GM18868 (cell line): ENCODE measurements around the gene HRC.
A peak's percentile ranks its signal among the peaks of the same experiment; 100 is the strongest.

Experiments
- ATAC-seq: cut with Tn5 transposase; IDR thresholded peaks from one replicate; pipeline ENCODE4 v1.9.1; 2021; ENCODE audit warnings: mild to moderate bottlenecking, moderate library complexity; ENCODE audit not compliant: unreplicated experiment

Gene HRC

DNA sequence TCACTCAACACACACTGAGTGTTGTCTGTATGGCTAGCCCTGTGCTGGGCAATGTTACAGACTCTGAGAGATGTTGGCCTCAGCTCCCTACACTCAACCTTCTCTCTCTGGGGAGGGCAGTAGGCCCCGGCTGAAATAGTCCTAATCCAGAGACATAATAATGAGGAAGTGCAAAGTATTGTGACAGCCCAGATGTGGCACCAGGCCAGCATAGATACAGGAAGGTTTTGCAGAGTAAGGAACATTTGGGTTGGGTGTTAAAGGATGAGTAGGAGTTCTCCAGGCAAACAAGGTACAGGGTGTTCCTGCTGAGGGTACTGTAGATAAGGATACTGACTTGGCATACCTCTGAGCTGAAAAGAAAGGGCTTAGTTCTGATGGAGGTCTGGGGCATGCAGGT lies 38.7 kb downstream of the HRC start:
- no peak for ATAC-seq

DNA sequence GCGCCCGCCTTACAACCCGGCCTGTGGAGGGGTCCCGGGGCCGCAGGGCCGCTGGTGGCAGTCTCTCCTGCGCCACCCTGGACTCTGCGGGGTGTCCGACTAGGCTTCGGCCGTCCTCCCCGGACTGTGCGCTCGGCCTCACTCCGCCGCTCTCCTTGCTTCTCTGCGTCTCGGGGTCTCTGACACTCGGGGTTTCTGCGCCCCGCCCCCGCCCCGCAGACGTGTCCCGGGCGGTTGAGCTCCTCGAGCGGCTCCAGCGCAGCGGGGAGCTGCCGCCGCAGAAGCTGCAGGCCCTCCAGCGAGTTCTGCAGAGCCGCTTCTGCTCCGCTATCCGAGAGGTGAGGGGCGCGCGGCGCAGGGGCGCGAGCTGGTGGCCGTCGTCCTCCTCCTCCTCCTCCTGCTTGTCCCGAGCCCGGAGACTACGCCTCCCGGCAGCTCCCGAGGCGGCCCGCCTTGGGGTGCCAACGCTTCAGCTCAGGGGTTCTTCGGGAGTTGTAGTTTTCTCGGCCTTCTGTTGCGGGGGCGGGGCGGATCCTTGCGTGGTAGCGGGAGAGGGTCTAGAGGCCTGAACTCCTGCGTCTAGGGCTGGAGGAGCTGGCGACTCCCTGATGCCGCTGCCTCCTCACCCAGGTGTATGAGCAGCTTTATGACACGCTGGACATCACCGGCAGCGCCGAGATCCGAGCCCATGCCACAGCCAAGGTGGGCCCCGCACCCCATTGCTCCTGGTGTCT lies 40.4 kb downstream of the HRC start:
- no peak for ATAC-seq

DNA sequence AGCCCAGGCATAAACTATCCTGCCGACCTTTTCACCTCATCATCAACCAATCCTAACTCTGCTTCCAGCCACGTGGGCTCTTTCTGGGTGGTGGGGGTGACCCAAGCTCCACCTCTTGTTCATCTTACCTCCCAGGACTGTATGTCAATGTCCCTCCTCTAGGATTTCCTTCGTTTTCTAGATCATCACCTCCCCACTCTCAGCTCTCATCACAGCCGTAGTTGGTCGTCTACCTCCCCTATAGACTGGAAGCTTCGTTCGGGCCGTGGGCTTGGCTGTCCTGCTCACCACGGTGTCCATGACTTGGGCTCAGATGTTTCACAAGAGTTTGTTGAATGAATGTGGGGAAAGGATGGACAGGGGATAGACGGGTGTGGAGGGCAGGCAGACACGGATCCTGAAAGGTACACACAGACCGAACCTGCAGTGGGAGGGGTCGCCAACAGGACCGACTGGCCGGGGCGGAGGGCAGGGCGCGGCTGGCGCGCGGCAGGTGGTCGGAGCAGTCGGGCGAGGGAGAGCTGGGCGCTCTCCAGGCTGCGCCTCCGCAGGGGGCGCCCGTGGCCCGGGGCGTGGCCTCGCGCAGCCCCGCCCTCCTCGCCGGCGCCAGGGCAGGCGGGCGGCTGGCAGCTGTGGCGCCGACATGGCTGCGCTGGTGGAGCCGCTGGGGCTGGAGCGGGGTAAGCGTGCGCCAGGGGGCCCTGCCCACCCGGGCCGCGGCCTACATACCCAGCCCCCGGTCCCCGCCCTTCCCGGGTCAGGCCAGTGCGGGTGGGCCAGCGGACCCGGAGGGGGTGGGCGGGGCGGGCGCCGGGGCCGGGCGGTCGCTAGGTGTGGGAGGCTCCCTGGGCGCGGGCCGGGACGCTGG lies 41.2 kb downstream of the HRC start, which contains the start of gene LIN7B:
Gene LIN7B, plus strand, starts transcription at position 609 of the 868 bp plus-strand sequence. Its CDS starts 35 bp downstream, at position 644.
- peak; percentile 56 for ATAC-seq

DNA sequence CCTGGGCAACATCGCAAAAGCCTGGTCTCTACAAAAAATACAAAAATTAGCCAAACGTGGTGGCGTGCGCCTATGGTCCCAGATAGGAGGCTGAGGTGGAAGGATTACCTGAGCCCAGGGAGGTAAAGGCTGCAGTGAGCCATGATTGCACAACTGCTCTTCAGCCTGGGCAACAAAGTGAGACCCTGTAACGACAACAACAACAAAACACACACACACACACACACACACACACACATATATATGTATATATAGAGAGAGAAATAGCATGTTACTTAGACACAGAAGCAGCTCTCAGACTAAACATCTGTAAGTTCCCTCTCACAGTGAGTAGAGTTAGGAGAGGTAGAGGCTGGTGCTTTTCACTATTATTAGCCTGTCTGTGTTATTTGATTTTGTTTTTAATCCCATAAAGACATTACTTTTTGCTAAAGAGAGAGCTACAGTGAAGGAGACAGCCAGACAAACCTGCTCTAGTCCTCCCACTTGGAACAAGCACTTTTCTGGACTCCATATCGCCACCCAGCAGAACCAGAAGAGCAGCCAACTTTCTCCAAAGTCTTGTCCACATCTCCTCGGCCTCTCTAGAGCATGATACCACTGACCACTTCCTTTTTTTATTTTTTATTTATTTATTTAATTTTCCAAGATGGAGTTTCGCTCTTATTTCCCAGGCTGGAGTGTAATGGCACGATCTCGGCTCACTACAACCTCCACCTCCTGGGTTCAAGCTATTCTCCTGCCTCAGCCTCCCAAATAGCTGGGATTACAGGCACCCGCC lies 43.8 kb downstream of the HRC start:
- no peak for ATAC-seq

DNA sequence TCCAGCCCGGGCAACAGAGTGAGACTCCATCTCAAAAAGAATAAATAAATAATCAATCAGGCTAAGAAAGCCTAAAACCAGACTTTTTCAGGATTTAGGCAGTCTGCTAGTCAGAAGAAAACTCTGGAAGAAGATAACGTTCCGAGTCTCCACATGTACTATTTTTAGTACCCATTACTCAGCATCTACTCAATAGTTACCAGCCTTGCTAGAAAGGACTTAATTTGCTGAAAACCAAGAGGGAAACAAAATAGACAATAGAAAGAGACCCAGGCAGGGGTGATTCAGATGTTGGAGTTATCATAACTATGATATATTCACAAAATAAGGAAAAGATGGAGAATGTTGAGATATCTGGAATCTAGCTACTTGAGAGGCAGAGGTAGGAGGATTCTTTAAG lies 44.6 kb downstream of the HRC start:
- no peak for ATAC-seq

DNA sequence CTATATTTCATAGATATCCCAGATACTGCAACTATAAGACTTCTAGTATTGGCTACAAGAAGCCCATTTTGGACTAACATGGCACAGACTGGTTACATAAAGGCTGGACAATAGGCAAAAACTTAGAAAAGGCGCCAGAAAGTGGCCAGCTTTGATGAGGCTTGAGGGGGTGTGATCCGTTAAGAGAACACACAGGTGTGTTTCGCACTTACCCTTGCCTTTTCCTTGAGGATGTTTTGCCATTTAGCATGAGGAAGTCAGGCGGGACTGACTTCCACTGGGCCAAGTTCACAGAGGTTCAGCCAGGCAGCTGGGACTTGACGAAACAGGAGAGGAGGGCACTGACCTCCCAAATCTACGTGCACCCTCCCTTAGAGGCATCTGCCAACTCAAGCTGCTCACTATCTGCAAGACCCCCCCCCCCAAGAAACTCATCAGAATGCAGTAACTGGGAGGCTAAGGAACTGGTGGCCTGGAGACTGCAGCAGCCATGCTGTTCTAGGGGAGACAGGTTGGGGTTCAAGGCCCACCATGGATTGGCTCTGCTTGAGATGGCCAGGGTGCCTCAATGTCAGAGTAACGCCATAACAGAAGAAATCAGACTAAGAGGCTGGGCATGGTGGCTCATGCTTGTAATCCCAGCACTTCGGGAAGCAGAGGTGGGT lies 45.5 kb downstream of the HRC start:
- no peak for ATAC-seq

DNA sequence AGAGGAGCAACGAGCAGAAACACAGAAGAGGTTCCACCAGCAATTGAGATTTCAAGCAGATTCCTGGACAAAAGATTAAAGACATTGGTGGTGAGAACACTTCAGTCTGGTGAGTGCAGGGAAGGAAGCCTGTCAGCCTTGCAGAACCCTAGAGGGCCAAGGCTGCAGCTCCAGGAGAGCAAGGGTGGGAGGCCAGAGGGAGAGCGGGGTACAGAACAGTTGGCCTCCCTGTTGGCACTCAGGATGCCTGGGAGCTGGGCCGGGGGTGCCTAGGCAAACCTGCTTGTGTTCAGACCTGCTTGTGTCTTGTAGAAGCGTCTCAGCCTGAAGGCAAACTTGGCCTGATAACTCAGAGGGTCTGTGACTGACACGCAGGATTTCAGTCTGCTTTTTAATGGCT lies 46.1 kb downstream of the HRC start:
- no peak for ATAC-seq

DNA sequence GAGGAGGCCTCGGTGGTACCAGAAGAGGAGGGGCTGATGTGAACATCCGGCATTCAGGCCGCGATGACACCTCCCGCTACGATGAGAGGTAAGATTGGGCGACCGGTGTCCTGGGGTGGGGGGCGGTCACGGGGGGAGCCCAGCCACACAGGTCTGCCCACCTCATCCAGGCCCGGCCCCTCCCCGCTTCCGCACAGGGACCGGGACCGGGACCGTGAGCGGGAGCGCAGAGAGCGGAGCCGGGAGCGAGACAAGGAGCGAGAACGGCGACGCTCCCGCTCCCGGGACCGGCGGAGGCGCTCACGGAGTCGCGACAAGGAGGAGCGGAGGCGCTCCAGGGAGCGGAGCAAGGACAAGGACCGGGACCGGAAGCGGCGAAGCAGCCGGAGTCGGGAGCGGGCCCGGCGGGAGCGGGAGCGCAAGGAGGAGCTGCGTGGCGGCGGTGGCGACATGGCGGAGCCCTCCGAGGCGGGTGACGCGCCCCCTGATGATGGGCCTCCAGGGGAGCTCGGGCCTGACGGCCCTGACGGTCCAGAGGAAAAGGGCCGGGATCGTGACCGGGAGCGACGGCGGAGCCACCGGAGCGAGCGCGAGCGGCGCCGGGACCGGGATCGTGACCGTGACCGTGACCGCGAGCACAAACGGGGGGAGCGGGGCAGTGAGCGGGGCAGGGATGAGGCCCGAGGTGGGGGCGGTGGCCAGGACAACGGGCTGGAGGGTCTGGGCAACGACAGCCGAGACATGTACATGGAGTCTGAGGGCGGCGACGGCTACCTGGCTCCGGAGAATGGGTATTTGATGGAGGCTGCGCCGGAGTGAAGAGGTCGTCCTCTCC lies 47.4 kb downstream of the HRC start:
- no peak for ATAC-seq

DNA sequence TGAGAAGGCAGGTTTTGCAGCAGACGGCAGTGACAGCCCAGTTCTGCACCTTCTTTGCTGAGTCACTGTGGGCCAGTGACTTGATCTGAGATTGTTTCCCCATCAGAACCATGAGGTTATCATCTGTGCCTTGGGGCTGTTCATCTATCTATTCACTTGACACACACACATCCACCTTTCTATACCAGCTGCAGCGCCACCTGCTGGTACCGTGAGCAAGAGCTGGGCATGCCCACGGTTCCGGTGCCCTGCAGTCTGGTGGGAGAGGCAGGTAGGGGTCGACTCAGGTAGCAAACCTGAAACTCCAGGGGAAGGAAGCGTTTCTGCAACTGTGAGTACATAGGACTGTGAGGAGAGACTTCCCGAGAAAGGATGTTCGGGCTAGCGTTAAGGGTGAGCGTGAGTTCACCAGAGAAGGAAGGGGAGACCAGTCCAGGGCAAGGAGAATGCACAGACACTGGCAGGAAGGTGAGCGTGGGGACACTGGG lies 48.5 kb downstream of the HRC start:
- ATAC-seq, result no peak

DNA sequence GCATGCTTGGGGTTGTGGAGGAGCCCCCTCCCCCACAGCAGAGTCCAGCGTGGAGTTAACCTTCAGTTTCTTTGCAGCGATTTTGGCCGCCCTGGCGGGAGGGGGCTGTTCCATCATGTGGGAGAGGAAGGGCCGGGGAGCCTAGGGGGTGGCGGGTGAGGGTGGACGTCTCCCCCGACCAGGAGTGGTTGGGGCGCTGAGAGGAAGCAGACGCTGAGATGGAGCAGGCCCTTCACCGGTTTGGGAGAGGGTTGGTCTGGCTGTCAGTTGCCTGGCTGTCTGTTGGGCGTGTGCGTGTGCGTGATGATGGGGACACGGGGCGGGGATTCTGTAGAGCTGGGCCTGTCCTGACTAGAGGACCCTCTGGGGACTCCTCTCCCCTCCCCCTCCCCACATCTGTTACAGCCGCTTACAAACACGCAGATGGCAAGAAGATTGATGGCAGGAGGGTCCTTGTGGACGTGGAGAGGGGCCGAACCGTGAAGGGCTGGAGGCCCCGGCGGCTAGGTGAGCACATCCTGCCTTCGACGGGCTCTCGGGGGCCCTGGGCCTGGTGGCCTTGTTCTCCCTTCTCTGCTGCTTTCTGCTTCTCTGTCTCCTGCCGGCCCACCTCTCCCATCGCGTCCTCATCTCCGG lies 50.8 kb downstream of the HRC start:
- no peak for ATAC-seq

DNA sequence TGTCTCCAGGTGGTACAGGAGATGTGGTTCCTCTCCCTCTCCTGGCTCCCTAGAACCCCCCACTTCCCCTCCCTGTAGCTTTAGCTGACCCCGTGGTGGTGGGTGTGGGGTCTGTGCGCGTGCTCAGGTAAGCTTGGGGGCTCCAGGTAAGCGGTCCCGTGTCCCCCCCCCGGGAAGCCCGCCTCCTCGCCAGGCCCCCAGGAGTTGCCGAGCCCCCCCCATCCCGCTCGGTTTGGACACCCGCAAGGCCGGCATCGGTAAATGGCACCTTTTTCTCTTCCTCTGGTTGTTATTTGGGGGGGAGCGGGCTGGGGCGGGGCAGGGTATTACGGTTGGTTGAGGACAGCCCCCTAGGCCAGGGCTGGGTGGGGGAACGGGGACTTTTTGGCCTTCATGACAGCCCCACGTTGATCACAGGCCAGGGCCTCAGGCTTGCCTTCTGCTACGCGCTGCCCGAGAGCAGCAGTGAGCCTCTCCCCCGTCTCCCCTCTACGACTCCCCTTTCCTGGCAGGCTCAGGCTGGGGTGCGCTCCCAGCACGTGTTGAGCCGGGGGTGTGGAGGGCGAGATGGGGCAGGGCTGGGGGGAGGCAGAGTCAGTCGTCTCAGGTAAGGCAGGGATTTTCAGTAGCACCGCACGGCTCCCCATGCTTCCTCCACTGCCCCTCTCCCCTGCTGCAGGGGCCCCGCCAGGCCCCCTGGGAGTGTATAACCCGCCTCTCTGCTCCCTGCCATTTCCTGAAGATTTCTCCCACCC lies 51.7 kb downstream of the HRC start:
- no peak for ATAC-seq

DNA sequence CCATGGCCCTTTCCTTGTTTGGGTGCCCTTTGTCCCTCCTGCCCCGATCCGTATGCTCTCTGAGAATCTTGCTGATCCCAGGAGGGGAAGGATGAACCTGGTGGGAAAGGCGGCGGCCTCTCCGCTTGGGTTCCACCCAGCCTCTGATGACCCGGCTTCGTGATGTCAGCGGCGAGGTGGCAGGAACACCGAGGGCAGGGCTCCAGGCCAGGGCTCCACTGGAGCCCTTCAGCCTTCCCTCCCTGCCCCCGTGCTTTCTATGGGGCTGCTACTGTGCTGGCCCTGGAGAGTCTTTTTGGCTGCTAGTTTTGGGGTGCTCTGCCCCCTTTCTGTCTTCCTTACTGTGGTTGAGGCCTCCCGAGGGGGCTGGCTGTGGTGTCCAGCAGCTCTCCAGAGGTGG lies 52.9 kb downstream of the HRC start:
- no peak for ATAC-seq
